Progenitor cell of endocrine pancreas (in vitro differentiated cells): ENCODE measurements around the gene SRRM5. TPM values are rescaled to one million over a fixed set of nuclear protein-coding genes. Genes with fewer than 3 reads are reported as not detected.
"Not testable (repeated sequence)": the region's sequence is repeated elsewhere in the genome, so short reads cannot be mapped to it uniquely, and the experiment has no call there.

ENCODE experiments used
- DNase-seq: peaks from one replicate; pipeline ENCODE4 v3.0.0; 2021; ENCODE audit warnings: low spot score; ENCODE audit not compliant: unreplicated experiment
- H3K27ac Mint-ChIP-seq: 2 replicates; pipeline ENCODE4 v1.8.0; 2021; ENCODE audit warnings: mild to moderate bottlenecking, moderate library complexity, mixed read lengths
- H3K27me3 Mint-ChIP-seq: 2 replicates; pipeline ENCODE4 v1.8.0; 2021; ENCODE audit warnings: mixed read lengths
- H3K36me3 Mint-ChIP-seq: 2 replicates; pipeline ENCODE4 v1.8.0; 2022; ENCODE audit warnings: mixed read lengths; ENCODE audit not compliant: insufficient read depth
- H3K4me1 Mint-ChIP-seq: 2 replicates; pipeline ENCODE4 v1.8.0; 2021; ENCODE audit warnings: low read depth, mixed read lengths
- H3K4me3 Mint-ChIP-seq: 2 replicates; pipeline ENCODE4 v1.8.0; 2021; ENCODE audit warnings: low read depth, mild to moderate bottlenecking, moderate library complexity, mixed read lengths
- H3K9me3 Mint-ChIP-seq: 2 replicates; pipeline ENCODE4 v1.8.0; 2021; ENCODE audit warnings: low read depth, mixed read lengths
- total RNA-seq: library from RNA; stranded (reverse); gene quantifications from 2 replicates; pipeline ENCODE4 v1.2.1, GENCODE V29; 2021
- TF ChIP-seq, protein P1 (sequence below): fragments of 200-600 bp; sonication (generic); IDR thresholded peaks from one replicate; pipeline ENCODE4 v1.5.0; 2021; ENCODE audit warnings: antibody characterized with exemption, mild to moderate bottlenecking; ENCODE audit not compliant: unreplicated experiment

The SRRM5 gene
- total RNA-seq, 1 donor from 2014 or later: 0.79 TPM

DNA sequence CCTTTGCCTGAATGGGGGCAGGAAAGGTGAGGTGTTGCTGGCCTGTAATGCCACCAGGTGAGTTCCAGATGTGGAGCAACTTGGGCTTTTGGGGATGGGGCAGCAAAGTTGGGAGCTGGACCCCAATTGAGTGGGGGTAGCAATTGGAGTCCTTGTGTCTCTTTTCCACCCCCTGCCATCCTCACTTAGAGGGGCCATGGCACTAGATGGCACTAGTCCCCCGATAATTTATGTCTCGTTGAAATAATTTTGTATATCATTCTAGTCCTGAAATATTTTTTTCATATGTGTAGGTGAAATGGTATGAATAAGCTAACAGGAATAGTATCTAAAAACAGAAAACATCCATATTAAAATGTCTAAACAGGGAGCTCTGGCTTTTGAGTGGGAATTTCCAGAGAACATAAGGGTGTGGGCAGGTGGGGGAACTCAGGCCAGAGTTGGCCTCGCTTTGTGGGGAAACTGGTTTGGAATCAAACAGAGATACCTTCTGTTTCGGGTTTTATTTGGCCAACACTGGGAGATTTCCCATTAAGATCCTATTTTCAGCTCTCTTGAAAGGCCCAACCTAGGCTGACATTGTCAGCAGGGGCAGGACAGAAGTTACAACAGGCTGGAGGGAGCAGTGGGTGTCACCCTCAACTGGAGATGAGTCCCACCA is 12.1 kb upstream of the SRRM5 start:
- Mint-ChIP-seq H3K4me3 (no peak overlapping the region), H3K27me3 (no peaks in the 10 kb centered on the region), H3K4me1 (peaks cover 18% of the 10 kb centered on the region), H3K9me3 (no peaks in the 10 kb centered on the region), H3K27ac (no peak overlapping the region), H3K36me3 (peaks cover 7% of the 10 kb centered on the region)
- TF ChIP-seq, protein P1, sequence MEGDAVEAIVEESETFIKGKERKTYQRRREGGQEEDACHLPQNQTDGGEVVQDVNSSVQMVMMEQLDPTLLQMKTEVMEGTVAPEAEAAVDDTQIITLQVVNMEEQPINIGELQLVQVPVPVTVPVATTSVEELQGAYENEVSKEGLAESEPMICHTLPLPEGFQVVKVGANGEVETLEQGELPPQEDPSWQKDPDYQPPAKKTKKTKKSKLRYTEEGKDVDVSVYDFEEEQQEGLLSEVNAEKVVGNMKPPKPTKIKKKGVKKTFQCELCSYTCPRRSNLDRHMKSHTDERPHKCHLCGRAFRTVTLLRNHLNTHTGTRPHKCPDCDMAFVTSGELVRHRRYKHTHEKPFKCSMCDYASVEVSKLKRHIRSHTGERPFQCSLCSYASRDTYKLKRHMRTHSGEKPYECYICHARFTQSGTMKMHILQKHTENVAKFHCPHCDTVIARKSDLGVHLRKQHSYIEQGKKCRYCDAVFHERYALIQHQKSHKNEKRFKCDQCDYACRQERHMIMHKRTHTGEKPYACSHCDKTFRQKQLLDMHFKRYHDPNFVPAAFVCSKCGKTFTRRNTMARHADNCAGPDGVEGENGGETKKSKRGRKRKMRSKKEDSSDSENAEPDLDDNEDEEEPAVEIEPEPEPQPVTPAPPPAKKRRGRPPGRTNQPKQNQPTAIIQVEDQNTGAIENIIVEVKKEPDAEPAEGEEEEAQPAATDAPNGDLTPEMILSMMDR: no peak
- DNase-seq: no peak

DNA sequence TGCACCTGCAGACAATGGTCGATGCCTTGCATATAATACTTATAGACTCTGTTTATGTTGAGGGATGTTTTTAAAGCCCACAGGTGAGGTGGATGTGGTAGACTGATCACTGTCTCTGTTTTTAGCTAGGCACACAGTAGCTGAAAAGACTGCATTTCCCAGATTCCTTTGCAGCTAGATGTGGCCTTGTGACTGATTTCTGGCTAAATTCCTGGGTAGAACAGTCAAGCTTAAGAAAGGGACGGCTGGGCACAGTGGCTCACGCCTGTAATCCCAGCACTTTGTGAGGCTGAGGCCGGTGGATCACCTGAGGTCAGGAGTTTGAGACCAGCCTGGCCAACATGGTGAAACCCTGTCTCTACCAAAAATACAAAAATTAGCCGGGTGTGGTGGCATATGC is 11.6 kb upstream of the SRRM5 start:
- not testable (repeated sequence) for H3K27ac Mint-ChIP-seq, H3K9me3 Mint-ChIP-seq, DNase-seq, H3K27me3 Mint-ChIP-seq, H3K4me3 Mint-ChIP-seq, H3K36me3 Mint-ChIP-seq
- peaks cover 18% of the 10 kb centered on the region for H3K4me1 Mint-ChIP-seq

DNA sequence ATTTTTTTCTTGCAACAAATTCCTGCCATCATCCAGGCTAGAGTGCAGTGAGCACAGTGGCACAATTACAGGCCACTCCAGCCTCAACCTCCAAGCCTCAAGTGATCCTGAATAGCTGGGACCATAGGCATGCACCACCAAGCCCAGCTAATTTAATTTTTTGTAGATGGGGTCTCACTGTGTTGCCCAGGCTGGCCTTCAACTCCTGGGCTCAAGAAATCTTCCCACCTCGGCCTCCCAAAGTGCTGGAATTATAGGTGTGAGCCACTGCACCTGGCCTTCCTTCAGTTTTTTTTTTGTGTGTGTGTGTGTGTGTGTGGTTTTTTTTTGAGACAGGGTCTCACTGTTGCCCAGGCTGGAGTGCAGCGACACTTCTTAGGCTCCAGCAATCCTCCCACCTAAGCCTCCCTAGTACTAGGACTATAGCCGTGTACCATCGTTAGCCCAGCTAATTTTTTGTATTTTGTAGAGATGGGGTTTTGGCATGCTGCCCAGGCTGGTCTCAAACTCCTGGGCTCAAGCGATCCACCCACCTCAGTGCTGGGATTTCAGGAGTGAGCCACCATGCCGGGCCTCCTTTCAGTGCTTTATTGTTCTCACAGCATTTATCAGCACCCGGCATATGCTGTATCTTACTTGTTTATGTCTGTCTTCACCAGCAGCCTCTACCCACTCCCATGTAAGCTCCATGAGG is 5.9 kb upstream of the SRRM5 start:
- Mint-ChIP-seq H3K9me3 (no peaks in the 10 kb centered on the region), H3K27ac (no peak overlapping the region), H3K4me3 (no peak overlapping the region), H3K36me3 (peaks cover 10% of the 10 kb centered on the region), H3K27me3 (no peaks in the 10 kb centered on the region), H3K4me1 (no peaks in the 10 kb centered on the region)
- no peak for DNase-seq
- TF ChIP-seq, protein P1: no peak

DNA sequence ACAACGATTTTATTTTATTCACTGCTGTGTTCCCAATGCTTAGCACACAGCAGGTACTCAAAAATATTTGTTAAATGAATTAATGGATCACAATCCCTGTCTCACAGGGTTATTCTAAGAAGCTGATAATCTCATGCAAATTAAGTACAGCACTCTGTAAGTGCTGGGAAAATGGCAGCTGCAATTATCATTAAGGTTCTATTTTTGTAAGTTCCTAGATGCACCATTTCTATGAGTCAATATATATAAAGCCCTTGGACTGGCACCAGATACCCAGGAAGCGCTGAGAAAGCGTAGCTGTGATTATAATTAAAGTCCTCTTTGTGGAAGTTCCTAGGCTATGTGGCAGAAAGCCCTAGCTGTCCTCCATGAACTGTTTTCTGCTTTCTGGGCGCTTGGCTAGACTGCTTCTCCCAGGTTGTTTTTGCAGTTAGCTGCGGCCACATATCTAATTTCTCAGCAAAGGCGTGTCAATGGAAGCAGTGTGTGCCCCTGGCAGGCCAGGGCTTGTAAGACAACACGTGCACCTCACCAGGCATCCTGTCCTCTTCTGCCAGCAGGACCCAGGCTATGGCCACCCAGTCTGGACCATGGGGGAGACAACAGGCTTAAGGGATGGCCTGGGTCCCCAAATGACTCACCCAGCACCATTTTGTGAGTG is 5.2 kb upstream of the SRRM5 start:
- H3K27ac Mint-ChIP-seq: peak overlapping the region; percentile 33
- H3K4me3 Mint-ChIP-seq: no peak overlapping the region
- no peaks in the 10 kb centered on the region for H3K4me1 Mint-ChIP-seq
- H3K9me3 Mint-ChIP-seq: no peaks in the 10 kb centered on the region
- DNase-seq: no peak
- H3K36me3 Mint-ChIP-seq: peaks cover 11% of the 10 kb centered on the region
- H3K27me3 Mint-ChIP-seq: no peaks in the 10 kb centered on the region
- TF ChIP-seq, protein P1: no peak

DNA sequence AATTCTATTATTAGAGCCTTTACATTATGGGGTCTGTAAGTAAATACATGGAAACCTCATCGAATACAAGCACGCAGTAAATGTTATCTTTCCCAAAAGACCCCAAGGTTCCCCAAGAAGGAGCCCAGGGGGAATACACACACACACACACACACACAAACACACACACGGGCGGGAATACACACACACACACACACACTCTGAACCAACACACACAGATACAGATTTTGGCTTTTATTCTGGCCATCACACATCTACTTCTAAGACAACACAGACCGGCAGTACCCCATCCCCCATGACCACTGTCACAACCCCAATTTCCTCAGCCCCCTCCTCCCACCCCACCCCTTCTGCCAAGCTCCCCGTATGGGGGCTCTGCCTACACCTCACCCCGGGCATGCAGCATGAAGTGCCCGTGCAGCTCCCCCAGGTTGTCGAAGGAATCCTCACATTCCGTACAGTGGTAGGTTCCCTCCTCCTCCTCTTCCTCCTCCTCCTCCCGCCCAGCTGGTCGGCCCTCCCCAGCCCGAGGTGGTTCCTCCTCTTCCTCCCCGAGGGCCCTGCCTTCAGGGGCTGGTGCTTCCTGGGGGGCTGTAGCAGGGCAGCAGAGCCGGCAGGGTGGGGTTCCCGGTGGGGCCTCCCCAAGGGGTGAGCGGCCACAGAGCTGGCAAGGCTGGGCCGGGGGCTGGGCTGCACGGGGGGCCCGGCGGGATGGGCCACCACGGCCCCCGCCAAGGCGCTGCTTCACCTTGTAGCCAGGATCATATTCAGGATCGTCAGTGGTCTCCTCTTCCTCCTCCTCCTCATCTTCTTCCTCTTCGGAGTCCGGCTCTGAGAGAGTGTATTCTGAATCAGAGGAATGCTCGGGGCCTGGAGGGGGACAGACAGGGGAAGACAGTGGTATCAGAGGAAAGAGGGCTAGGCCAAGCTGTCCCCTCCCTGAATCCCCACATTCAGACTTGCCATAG is 4.4 kb upstream of the SRRM5 start:
- H3K36me3 Mint-ChIP-seq: peaks cover 17% of the 10 kb centered on the region
- no peaks in the 10 kb centered on the region for H3K4me1 Mint-ChIP-seq
- TF ChIP-seq, protein P1: no peak
- DNase-seq: no peak
- no peak overlapping the region for H3K27ac Mint-ChIP-seq
- no peaks in the 10 kb centered on the region for H3K9me3 Mint-ChIP-seq
- H3K27me3 Mint-ChIP-seq: no peaks in the 10 kb centered on the region
- no peak overlapping the region for H3K4me3 Mint-ChIP-seq
